GM12873 (cell line): ENCODE measurements around the gene ZIC3.

ENCODE experiments used
- CTCF ChIP-seq: IDR thresholded peaks from 2 replicates; pipeline ENCODE4 v1.5.1; 2012; ENCODE audit warnings: low read depth, mild to moderate bottlenecking, moderate library complexity, low read length, control low read depth; ENCODE audit not compliant: insufficient read depth; ENCODE audit errors: missing control alignments

Gene ZIC3

GRCh38 chrX:137550665-137551261 lies 15.2 kb upstream of the ZIC3 start:
- no peak for TF ChIP-seq CTCF

- TF ChIP-seq CTCF = no peak
Measured at GRCh38 chrX:137562096-137562495, 3.8 kb upstream of the ZIC3 start.

DNA sequence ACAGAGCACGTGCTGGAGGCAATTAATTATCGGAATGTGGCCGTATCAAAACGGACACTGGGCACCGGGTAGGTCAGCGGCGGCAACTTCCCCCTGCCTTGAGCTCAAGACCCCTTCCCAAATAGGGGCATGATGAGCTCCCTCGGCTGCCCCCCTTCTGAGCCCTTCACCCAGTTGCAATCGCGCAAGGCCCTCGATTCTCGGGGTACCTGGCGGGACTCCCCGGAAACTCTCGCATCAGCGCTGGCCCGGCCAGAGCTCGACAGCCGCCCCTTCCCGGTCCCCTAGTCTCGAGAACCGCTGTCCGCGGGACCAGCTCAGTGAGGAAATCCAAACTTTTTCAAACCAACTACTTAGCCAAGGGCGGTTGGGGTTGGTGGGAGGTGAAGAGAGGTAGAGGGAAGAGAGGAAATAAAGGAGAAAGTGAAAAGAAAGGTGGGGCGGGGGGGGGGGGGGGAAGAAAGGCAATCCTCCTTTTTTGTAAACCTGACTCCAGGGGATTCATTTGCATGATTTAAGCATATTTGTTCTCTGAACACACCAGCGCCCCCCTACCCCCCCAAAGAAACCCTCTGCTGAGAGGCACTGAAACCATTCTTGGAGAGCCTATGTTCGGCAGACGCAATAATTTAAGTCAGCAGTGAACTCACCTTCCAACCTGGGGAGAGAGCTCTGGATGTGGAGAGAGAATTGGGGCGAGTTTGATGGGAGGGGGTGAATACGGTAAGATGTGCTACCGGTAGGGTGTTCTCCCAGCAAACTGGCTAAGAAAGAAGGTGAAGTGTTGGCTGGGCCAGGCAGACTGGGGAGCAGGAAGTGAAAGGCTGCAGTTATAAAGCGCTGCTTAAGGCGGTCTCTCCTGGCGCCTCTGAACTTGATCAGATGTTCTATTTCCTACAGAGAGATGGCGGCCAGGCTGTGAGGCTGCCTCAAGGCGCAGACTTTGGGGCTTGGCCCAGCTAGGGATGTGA lies 2.0 kb upstream of the ZIC3 start:
- no peak for TF ChIP-seq CTCF

DNA sequence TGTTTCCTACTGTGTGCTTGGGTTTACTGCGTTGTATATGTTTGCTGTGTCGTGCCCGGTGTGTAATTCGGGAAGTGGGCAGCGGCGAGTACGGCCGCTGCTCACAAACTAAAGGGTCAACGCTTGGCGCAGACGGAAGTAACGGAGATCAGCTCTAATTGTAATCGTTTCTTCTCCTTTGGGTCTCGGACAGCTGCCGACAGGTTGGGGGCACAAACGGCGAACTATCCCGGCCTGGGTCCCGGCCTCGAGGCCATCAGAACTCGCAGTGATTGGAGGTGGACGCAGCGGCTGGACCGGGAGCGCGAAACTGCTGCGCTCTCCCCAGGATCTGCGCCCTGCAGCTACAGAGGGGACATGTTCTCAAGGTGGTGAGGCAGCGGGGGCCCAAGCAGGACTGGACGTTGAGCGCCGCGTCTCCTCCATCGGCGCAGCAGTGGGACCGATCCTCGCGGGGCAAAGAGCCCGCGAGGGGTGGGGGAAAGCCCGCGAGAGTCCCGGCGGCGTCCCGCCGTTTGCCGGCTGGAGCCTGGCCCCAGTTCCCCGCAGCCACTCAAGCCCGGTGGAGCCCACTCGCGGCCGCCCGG lies 516 bp upstream of the ZIC3 start:
- no peak for TF ChIP-seq CTCF

GRCh38 chrX:137566746-137567679 lies 1.1 kb downstream of the ZIC3 start:
- TF ChIP-seq CTCF = no peak

GRCh38 chrX:137567682-137568232 lies 1.8 kb downstream of the ZIC3 start:
- TF ChIP-seq CTCF = no peak
